K562 (cell line): ENCODE data around the gene UBE2B. TPM values are rescaled to one million over a fixed set of nuclear protein-coding genes. Genes with fewer than 3 reads are reported as not detected.
A peak's percentile ranks its signal among the peaks of the same experiment; 100 is the strongest.

ENCODE experiments used
- ATF7 ChIP-seq: fragments of 450-650 bp; IDR thresholded peaks from 2 replicates; pipeline ENCODE4 v1.7.1; 2014; ENCODE audit warnings: mild to moderate bottlenecking, moderate library complexity
- IFI16 ChIP-seq: fragments of 250-450 bp; sonication (Bioruptor Pico); IDR thresholded peaks from 2 replicates; pipeline ENCODE4 v2.1.2; 2022; ENCODE audit warnings: mild to moderate bottlenecking, inconsistent platforms
- JUN ChIP-seq, 2 experiments: sonication (generic) in 1 of 2; formaldehyde crosslinking in 1 of 2; IDR thresholded peaks; 2 replicates each; pipeline versions ENCODE4 v1.6.1 to v1.8.0; 2012 to 2022; ENCODE audit warnings: borderline replicate concordance in 2 of 2, mild to moderate bottlenecking in 2 of 2, improper control_type of control experiment in 1 of 2, low read depth in 1 of 2, low read length in 1 of 2, missing genetic modification reagents in 1 of 2
- NFYB ChIP-seq: IDR thresholded peaks from 2 replicates; pipeline ENCODE4 v1.6.1; 2011; ENCODE audit warnings: mild to moderate bottlenecking, moderate library complexity; ENCODE audit not compliant: insufficient read length; ENCODE audit errors: extremely low read depth
- SRSF1 ChIP-seq: fragments of 200-400 bp; formaldehyde crosslinking; IDR thresholded peaks from 2 replicates; pipeline ENCODE4 v1.6.1; 2017; ENCODE audit warnings: mild to moderate bottlenecking, low read depth, low read length, moderate library complexity
- TAF15 ChIP-seq: fragments of 200-400 bp; formaldehyde crosslinking; IDR thresholded peaks from 2 replicates; pipeline ENCODE4 v1.6.1; 2017; ENCODE audit warnings: mild to moderate bottlenecking, low read depth, low read length, moderate library complexity
- TFAP4 ChIP-seq: sonication (generic); formaldehyde crosslinking; IDR thresholded peaks from 2 replicates; pipeline ENCODE4 v1.8.0; 2022; ENCODE audit warnings: missing genetic modification reagents, mild to moderate bottlenecking, moderate library complexity, borderline replicate concordance
- TOE1 ChIP-seq, 2 experiments: fragments of 450-650 bp in 1 of 2; sonication (generic) in 1 of 2; formaldehyde crosslinking in 1 of 2; IDR thresholded peaks; 2 replicates each; pipeline versions ENCODE4 v1.7.1 to v1.8.0; 2016 to 2022; ENCODE audit warnings: borderline replicate concordance in 2 of 2, mild to moderate bottlenecking in 2 of 2, antibody characterized with exemption in 1 of 2, inconsistent platforms in 1 of 2, low read depth in 1 of 2, missing genetic modification reagents in 1 of 2, moderate library complexity in 1 of 2
- U2AF1 ChIP-seq: fragments of 200-400 bp; formaldehyde crosslinking; optimal IDR thresholded peaks from 2 replicates; pipeline ENCODE3; 2017; ENCODE audit warnings: mild to moderate bottlenecking, low read depth, low read length, moderate library complexity
- ZC3H8 ChIP-seq: fragments of 450-650 bp; IDR thresholded peaks from 2 replicates; pipeline ENCODE4 v1.6.1; 2017
- ZMIZ1 ChIP-seq, 2 experiments: fragments of 150-350 bp in 1 of 2; IDR thresholded peaks; 2 replicates each; pipeline ENCODE4 v1.6.1; 2012 to 2016; ENCODE audit warnings: low read depth in 2 of 2, low read length in 2 of 2, mild to moderate bottlenecking in 1 of 2, moderate library complexity in 1 of 2
- ZNF12 ChIP-seq: sonication (generic); formaldehyde crosslinking; IDR thresholded peaks from 2 replicates; pipeline ENCODE4 v1.4.0; 2020; ENCODE audit warnings: mild to moderate bottlenecking, missing genetic modification reagents
- ZNF232 ChIP-seq: sonication (generic); formaldehyde crosslinking; IDR thresholded peaks from 2 replicates; pipeline ENCODE4 v1.8.0; 2022; ENCODE audit warnings: mild to moderate bottlenecking, missing genetic modification reagents
- ZNF274 ChIP-seq: IDR thresholded peaks from 2 replicates; pipeline ENCODE4 v1.6.1; 2011; ENCODE audit warnings: low read depth, mild to moderate bottlenecking, low read length, moderate library complexity, borderline replicate concordance
- ZNF398 ChIP-seq: fragments of 250-450 bp; sonication (Bioruptor Pico); IDR thresholded peaks from 2 replicates; pipeline ENCODE4 v1.8.0; 2021; ENCODE audit warnings: moderate library complexity, mild to moderate bottlenecking, inconsistent platforms
- ZNF77 ChIP-seq: fragments of 250-450 bp; sonication (Bioruptor Pico); IDR thresholded peaks from 2 replicates; pipeline ENCODE4 v1.5.0; 2020
- ZNF785 ChIP-seq: fragments of 250-450 bp; sonication (Bioruptor Pico); IDR thresholded peaks from 2 replicates; pipeline ENCODE4 v1.4.0; 2020; ENCODE audit warnings: mild to moderate bottlenecking
- polyA plus RNA-seq, 8 experiments: library from polyadenylated mRNA; depleted of rRNA in 4 of 8; stranded (reverse) in 5 of 8; unstranded in 3 of 8; fragments of >200 nt; fragmentation: Nextera tagmentation in 2 of 8; fragmentation: Illumina TruSeq in 1 of 8; extraction: Ambion mirVana in 2 of 8; extraction: Trizol in 1 of 8; gene quantifications; 2 replicates each; pipeline versions ENCODE4 v1.2.1 to v1.2.3, GENCODE V29; 2011 to 2014; ENCODE audit warnings: inconsistent platforms in 1 of 8, missing spikeins in 1 of 8
- total RNA-seq, 7 experiments: library from RNA; depleted of rRNA in 6 of 7; stranded (reverse); fragments of >200 nt in 6 of 7; fragmentation: Illumina TruSeq in 2 of 7; extraction: Trizol in 2 of 7; gene quantifications; 2 replicates each; pipeline versions ENCODE4 v1.2.1 to v1.2.3, GENCODE V29; 2011 to 2021; ENCODE audit warnings: low replicate concordance in 1 of 7
- TF ChIP-seq, protein P1 (sequence below): fragments of 450-650 bp; formaldehyde crosslinking; IDR thresholded peaks from 2 replicates; pipeline ENCODE4 v1.4.0; 2022; ENCODE audit warnings: missing genetic modification characterization

Gene UBE2B
- total and polyA plus RNA-seq, 9 of the 15 experiments (the other 6 are each of a cell fraction or from before 2014, with no cell fraction given): 13.1 to 198 (median 75.5) TPM

DNA sequence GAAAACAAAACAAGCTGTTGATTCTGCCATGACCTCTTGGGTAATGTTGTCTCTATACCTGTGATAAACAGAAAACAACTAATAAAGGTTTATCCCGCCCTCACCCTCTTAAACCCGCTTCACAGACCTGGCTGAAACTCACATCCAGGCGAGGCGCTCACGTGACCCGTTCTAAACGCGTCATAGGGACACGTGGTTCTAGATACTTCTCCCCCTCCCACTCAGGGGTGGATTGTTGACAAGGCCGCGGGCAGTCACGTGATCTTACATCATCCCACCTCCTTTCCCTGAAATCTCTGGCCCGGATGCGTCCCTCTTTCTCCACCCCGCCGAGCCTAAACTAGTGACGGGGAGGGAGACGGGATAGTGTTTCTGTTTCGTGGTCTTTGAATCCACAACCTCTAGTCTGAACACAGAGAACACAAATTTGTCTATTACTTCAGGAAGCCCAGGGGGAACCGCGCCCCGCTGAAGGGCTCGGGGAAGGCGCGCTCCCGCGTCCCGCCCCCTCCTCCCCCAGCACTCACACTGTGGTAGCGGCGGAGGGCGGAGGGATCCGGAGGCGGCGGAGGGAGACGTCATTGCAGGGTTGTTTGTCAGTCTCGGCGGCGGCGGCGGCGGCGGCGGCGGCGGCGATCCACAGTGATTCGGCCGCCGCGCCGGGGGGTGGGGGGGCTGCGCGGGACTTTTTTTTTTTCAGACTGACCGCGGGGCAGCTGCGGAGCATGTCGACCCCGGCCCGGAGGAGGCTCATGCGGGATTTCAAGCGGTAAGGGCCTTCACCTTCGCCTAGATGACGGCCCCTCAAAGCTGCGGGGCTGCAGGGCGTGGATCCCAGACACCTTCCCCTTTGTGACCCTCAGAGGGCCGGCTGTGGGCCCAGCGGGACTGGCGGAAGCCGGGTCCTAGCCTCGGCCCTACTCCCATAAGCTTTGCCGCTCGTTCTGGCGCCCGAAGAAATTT is at the start of gene UBE2B (continued):
- TF ChIP-seq TOE1 (IDR thresholded peaks at IDR 0.05; ENCODE audit: borderline replicate concordance): peak; percentile 100
- no peak for TF ChIP-seq TOE1 (CRISPR knock-in tag; IDR thresholded peaks at IDR 0.05; ENCODE audit: borderline replicate concordance, low read depth)
- TF ChIP-seq ZNF398 (CRISPR knock-in tag): no peak
- TF ChIP-seq ATF7: peak; percentile 100
- no peak for TF ChIP-seq NFYB
- TF ChIP-seq JUN (IDR thresholded peaks at IDR 0.05; ENCODE audit: borderline replicate concordance, low read depth, low read length): peak; percentile 81; the same call in 1 of the 2 replicates
- no peak; the same call in 1 of the 2 replicates for TF ChIP-seq JUN (CRISPR knock-in tag; IDR thresholded peaks at IDR 0.05; ENCODE audit: borderline replicate concordance)
- TF ChIP-seq, protein P1, sequence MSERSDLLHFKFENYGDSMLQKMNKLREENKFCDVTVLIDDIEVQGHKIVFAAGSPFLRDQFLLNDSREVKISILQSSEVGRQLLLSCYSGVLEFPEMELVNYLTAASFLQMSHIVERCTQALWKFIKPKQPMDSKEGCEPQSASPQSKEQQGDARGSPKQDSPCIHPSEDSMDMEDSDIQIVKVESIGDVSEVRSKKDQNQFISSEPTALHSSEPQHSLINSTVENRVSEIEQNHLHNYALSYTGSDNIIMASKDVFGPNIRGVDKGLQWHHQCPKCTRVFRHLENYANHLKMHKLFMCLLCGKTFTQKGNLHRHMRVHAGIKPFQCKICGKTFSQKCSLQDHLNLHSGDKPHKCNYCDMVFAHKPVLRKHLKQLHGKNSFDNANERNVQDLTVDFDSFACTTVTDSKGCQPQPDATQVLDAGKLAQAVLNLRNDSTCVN (CRISPR knock-in tag): no peak
- TF ChIP-seq ZNF785 (CRISPR knock-in tag): no peak
- TF ChIP-seq TAF15: no peak
- no peak for TF ChIP-seq ZC3H8
- no peak for TF ChIP-seq ZNF77 (CRISPR knock-in tag)
- TF ChIP-seq TFAP4 (CRISPR knock-in tag): peak; percentile 79
- no peak for TF ChIP-seq ZMIZ1 (IDR thresholded peaks at IDR 0.05; ENCODE audit: low read depth in 2 of 2, low read length in 2 of 2)
- TF ChIP-seq IFI16: no peak
- TF ChIP-seq U2AF1: no peak
- no peak for TF ChIP-seq ZNF274
- TF ChIP-seq ZNF12 (CRISPR knock-in tag): no peak
- no peak for TF ChIP-seq SRSF1
- 0 out of 2 replicates have a peak, but pooled peaks have one; percentile 59 for TF ChIP-seq ZNF232 (CRISPR knock-in tag)
